Vagina (tissue), 2 donors: ENCODE data around the gene FLT1. TPM values are rescaled to one million over a fixed set of nuclear protein-coding genes. Genes with fewer than 3 reads are reported as not detected.

Source experiments
- DNase-seq, 2 donors: peaks; one replicate each; pipeline ENCODE4 v3.0.0-alpha.2; 2017; ENCODE audit errors: extremely low spot score in 2 of 2
- H3K27ac ChIP-seq: fragments of 200-600 bp; sonication (generic); one replicate; pipeline ENCODE4 v1.5.1; 2019
- H3K27me3 ChIP-seq: fragments of 200-600 bp; sonication (generic); one replicate; pipeline ENCODE4 v1.5.1; 2019
- H3K36me3 ChIP-seq, 2 donors: fragments of 200-600 bp; sonication (generic); one replicate each; pipeline ENCODE4 v1.5.1; 2017 to 2019
- H3K4me1 ChIP-seq: fragments of 200-600 bp; sonication (generic); one replicate; pipeline ENCODE4 v1.5.1; 2019
- H3K4me3 ChIP-seq, 2 donors: fragments of 200-600 bp; sonication (generic); 1 replicate in 1 of 2; 2 replicates in 1 of 2; pipeline ENCODE4 v1.5.1; 2016 to 2019
- H3K9me3 ChIP-seq: fragments of 200-600 bp; sonication (generic); one replicate; pipeline ENCODE4 v1.5.1; 2019
- CTCF ChIP-seq, 3 experiments: fragments of 450-650 bp in 2 of 3; fragments of 200-600 bp in 1 of 3; sonication (generic) in 1 of 3; IDR thresholded peaks; one replicate each; pipeline ENCODE4 v1.5.1; 2017 to 2019; ENCODE audit warnings: antibody characterized with exemption in 3 of 3, mild to moderate bottlenecking in 2 of 3, moderate library complexity in 2 of 3
- POLR2A ChIP-seq, 2 donors: fragments of 450-650 bp; IDR thresholded peaks; one replicate each; pipeline ENCODE4 v1.6.1; 2017; ENCODE audit warnings: antibody characterized with exemption in 2 of 2, mild to moderate bottlenecking in 2 of 2, moderate library complexity in 2 of 2
- POLR2AphosphoS5 ChIP-seq, 2 donors: sonication (generic); formaldehyde crosslinking; IDR thresholded peaks; one replicate each; pipeline ENCODE4 v1.9.0; 2017; ENCODE audit warnings: antibody characterized with exemption in 2 of 2, mild to moderate bottlenecking in 2 of 2, low read depth in 1 of 2; ENCODE audit not compliant: insufficient read depth in 1 of 2
- intact Hi-C: fragments of 100-400 bp; cut with DNase I; formaldehyde crosslinking; loops from one replicate; pipeline ENCODE4 v1.15.1; 2023
- total RNA-seq: library from RNA; depleted of rRNA; stranded (reverse); fragments of >200 nt; gene quantifications from one replicate; pipeline ENCODE4 v1.2.3, GENCODE V29; 2016

Gene FLT1
- total RNA-seq, 1 donor from 2014 or later: 18.9 TPM

- no peaks in the 10 kb centered on the region for H3K27me3 ChIP-seq
- H3K4me3 ChIP-seq: no peak overlapping the region
- H3K4me1 ChIP-seq: no peaks in the 10 kb centered on the region
- no peaks in the 10 kb centered on the region for H3K9me3 ChIP-seq
- no peaks in the 10 kb centered on the region for H3K36me3 ChIP-seq
- no peak overlapping the region for H3K27ac ChIP-seq
- DNase-seq: no peak
- intact Hi-C loops: no loop called here
- TF ChIP-seq POLR2A (IDR thresholded peaks at IDR 0.05) (no peak), CTCF (IDR thresholded peaks at IDR 0.05) (no peak), POLR2AphosphoS5 (IDR thresholded peaks at IDR 0.05; ENCODE audit: insufficient read depth in 1 of 2, low read depth in 1 of 2) (no peak)
Observed at GRCh38 chr13:28513745-28514144, 18.8 kb upstream of the FLT1 start.

GRCh38 chr13:28510542-28510941 is 15.6 kb upstream of the FLT1 start:
- intact Hi-C loops: no loop called here
- TF ChIP-seq CTCF (IDR thresholded peaks at IDR 0.05): no peak
- no peaks in the 10 kb centered on the region for H3K36me3 ChIP-seq
- no peak overlapping the region for H3K4me3 ChIP-seq
- H3K4me1 ChIP-seq: no peaks in the 10 kb centered on the region
- no peaks in the 10 kb centered on the region for H3K9me3 ChIP-seq
- no peaks in the 10 kb centered on the region for H3K27me3 ChIP-seq
- DNase-seq: no peak
- H3K27ac ChIP-seq: no peak overlapping the region

DNA sequence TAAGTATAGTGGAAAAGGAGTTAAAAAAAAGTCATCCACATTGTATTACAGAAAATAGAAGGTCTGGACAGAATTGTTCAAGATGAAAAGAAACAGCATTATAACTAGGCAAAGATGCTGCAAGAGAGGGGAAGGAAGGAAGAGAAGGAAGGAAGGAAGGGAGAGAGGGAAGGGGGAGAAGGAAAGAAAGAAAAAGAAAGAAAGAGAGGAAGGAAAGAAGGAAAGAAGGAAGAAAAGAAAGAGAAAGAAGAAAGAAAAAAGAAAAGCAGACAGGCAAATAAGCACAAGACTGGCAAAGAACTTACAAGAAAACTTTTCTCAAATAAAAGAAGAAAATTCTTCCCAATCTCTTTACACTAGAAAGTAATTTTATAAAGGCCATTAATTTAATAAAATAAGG is 15.1 kb upstream of the FLT1 start:
- Histone ChIP-seq H3K9me3 (no peaks in the 10 kb centered on the region), H3K36me3 (no peaks in the 10 kb centered on the region), H3K27me3 (no peaks in the 10 kb centered on the region), H3K4me3 (no peak overlapping the region), H3K27ac (no peak overlapping the region), H3K4me1 (no peaks in the 10 kb centered on the region)
- DNase-seq: no peak
- intact Hi-C loops: no loop called here
- TF ChIP-seq CTCF (IDR thresholded peaks at IDR 0.05): no peak
- TF ChIP-seq POLR2A (IDR thresholded peaks at IDR 0.05): no peak
- TF ChIP-seq POLR2AphosphoS5 (IDR thresholded peaks at IDR 0.05; ENCODE audit: insufficient read depth in 1 of 2, low read depth in 1 of 2): no peak

GRCh38 chr13:28505543-28506135 is 10.7 kb upstream of the FLT1 start:
- Histone ChIP-seq H3K9me3 (no peaks in the 10 kb centered on the region), H3K36me3 (no peaks in the 10 kb centered on the region), H3K27ac (no peak overlapping the region), H3K4me3 (no peak overlapping the region), H3K4me1 (no peaks in the 10 kb centered on the region), H3K27me3 (no peaks in the 10 kb centered on the region)
- DNase-seq: no peak
- intact Hi-C loops: no loop called here
- no peak for TF ChIP-seq CTCF (IDR thresholded peaks at IDR 0.05)
- TF ChIP-seq POLR2AphosphoS5 (IDR thresholded peaks at IDR 0.05; ENCODE audit: insufficient read depth in 1 of 2, low read depth in 1 of 2): no peak
- no peak for TF ChIP-seq POLR2A (IDR thresholded peaks at IDR 0.05)

GRCh38 chr13:28503182-28503967 is 8.4 kb upstream of the FLT1 start:
- H3K27ac ChIP-seq: no peak overlapping the region
- TF ChIP-seq POLR2A (IDR thresholded peaks at IDR 0.05) (no peak), CTCF (IDR thresholded peaks at IDR 0.05) (no peak), POLR2AphosphoS5 (IDR thresholded peaks at IDR 0.05; ENCODE audit: insufficient read depth in 1 of 2, low read depth in 1 of 2) (no peak)
- H3K27me3 ChIP-seq: no peaks in the 10 kb centered on the region
- no peak for DNase-seq
- H3K4me1 ChIP-seq: no peaks in the 10 kb centered on the region
- no peaks in the 10 kb centered on the region for H3K36me3 ChIP-seq
- no peak overlapping the region for H3K4me3 ChIP-seq
- H3K9me3 ChIP-seq: no peaks in the 10 kb centered on the region
- intact Hi-C loops: no loop called here
